Neural cell (in vitro differentiated cells): ENCODE results near the gene PDLIM5.

Experiments
- EZH2 ChIP-seq: fragments of 200-600, 300-800 bp; shearing (Covaris generic), sonication (generic); IDR thresholded peaks from 2 replicates; pipeline ENCODE4 v1.6.1; 2014; ENCODE audit warnings: antibody characterized with exemption, low read length, borderline replicate concordance, mild to moderate bottlenecking; ENCODE audit not compliant: insufficient read depth, poor library complexity, severe bottlenecking
- TAF1 ChIP-seq: IDR thresholded peaks from 2 replicates; pipeline ENCODE4 v1.6.1; 2012; ENCODE audit warnings: low read depth

GRCh38 chr4:94416335-94416734 lies 35.4 kb upstream of the PDLIM5 start:
- no peak for TF ChIP-seq TAF1
- TF ChIP-seq EZH2, result no peak
